ENCODE results near the gene TTC23.
A peak's percentile ranks its signal among the peaks of the same experiment; 100 is the strongest.

Gene TTC23
- total RNA-seq: 9.0 to 19.0 (median 14.4) reads per million in 17 experiments

GRCh38 chr15:99249270-99249841 lies at the start of gene TTC23:
Gene TTC23, minus strand, starts transcription at chr15:99249581. Its CDS starts 20,869 bp downstream, at chr15:99228712.
- DNase-seq: peak; percentile 18 to 66 (median 51)

- DNase-seq: no peak
Observed at GRCh38 chr15:99296386-99296785, 47.0 kb upstream of the TTC23 start.

GRCh38 chr15:99295840-99296239 lies 46.5 kb upstream of the TTC23 start:
- no peak for DNase-seq

GRCh38 chr15:99291643-99292042 lies 42.3 kb upstream of the TTC23 start:
- DNase-seq: no peak

- DNase-seq: no peak
Observed at GRCh38 chr15:99283717-99284116, 34.3 kb upstream of the TTC23 start.

GRCh38 chr15:99282586-99282985 lies 33.2 kb upstream of the TTC23 start:
- DNase-seq: no peak

GRCh38 chr15:99282121-99282520 lies 32.7 kb upstream of the TTC23 start:
- peak in 2 of 4 experiments; percentile 6 to 19 for DNase-seq

- no peak for DNase-seq
Observed at GRCh38 chr15:99279827-99280226, 30.4 kb upstream of the TTC23 start.

GRCh38 chr15:99279290-99279689 lies 29.9 kb upstream of the TTC23 start:
- no peak for DNase-seq

GRCh38 chr15:99275525-99276128 lies 26.2 kb upstream of the TTC23 start:
- no peak for DNase-seq

- DNase-seq: no peak
Observed at GRCh38 chr15:99275061-99275460, 25.7 kb upstream of the TTC23 start.

GRCh38 chr15:99273801-99274200 lies 24.4 kb upstream of the TTC23 start:
- DNase-seq: no peak

GRCh38 chr15:99268431-99268830 lies 19.1 kb upstream of the TTC23 start:
- no peak for DNase-seq

- no peak for DNase-seq
Observed at GRCh38 chr15:99267957-99268356, 18.6 kb upstream of the TTC23 start.

GRCh38 chr15:99265541-99266070 lies 16.2 kb upstream of the TTC23 start:
- no peak for DNase-seq

GRCh38 chr15:99264125-99264524 lies 14.7 kb upstream of the TTC23 start:
- DNase-seq: no peak

GRCh38 chr15:99257107-99257750 lies 7.8 kb upstream of the TTC23 start:
- no peak for DNase-seq

GRCh38 chr15:99253381-99254090 lies 4.2 kb upstream of the TTC23 start:
- no peak for DNase-seq

- DNase-seq: no peak
Observed at GRCh38 chr15:99252326-99252725, 2.9 kb upstream of the TTC23 start.

- peak; percentile 98 to 100 (median 99) for DNase-seq
Observed at GRCh38 chr15:99250857-99251841, 1.8 kb upstream of the TTC23 start, which contains the start of gene LRRC28. Gene LRRC28, plus strand, starts transcription at chr15:99251481. Its CDS starts 4,477 bp downstream, at chr15:99255958.

- no peak for DNase-seq
Observed at GRCh38 chr15:99250494-99250856, 1.1 kb upstream of the TTC23 start.

- no peak for DNase-seq
Observed at GRCh38 chr15:99250001-99250400, 620 bp upstream of the TTC23 start.
